H1 (cell line): ENCODE measurements around the gene CDYL2. TPM values are rescaled to one million over a fixed set of nuclear protein-coding genes. Genes with fewer than 3 reads are reported as not detected.

Experiments used
- CTCF ChIA-PET: fragments of 300-600 bp; sonication (Branson Sonifier 250); formaldehyde crosslinking; loops from one replicate; lab custom pipeline; 2021; ENCODE audit not compliant: partially characterized antibody; lab: Charles Lee
- POLR2A ChIA-PET: fragments of 300-600 bp; sonication (Branson Sonifier 250); formaldehyde crosslinking; loops from one replicate; lab custom pipeline; 2021; ENCODE audit warnings: inconsistent platforms; ENCODE audit not compliant: partially characterized antibody; lab: Charles Lee
- DNase-seq, 2 experiments: peaks; one replicate each; pipeline versions ENCODE4 v3.0.0 to v3.0.0-alpha.2; 2010 to 2022; ENCODE audit warnings: low spot score in 2 of 2, low read depth in 1 of 2, mixed read lengths in 1 of 2
- FAIRE-seq: peaks from 2 replicates; lab custom pipeline; 2011; peaks lifted over from hg19 to GRCh38; lab: Jason Lieb, UNC
- H2AFZ ChIP-seq: 2 replicates; pipeline ENCODE4 v1.8.1; 2012; ENCODE audit warnings: low read length, inconsistent platforms
- H2AK5ac ChIP-seq: 2 replicates; pipeline ENCODE4 v1.6.1; 2013; ENCODE audit warnings: low read depth, low read length
- H2BK120ac ChIP-seq: replicated peaks from 2 replicates; pipeline ENCODE3; 2013; ENCODE audit warnings: low read depth, low read length, inconsistent platforms
- H2BK12ac ChIP-seq: 2 replicates; pipeline ENCODE4 v1.6.1; 2013; ENCODE audit warnings: low read depth, low read length
- H2BK15ac ChIP-seq: 2 replicates; pipeline ENCODE4 v1.6.1; 2013; ENCODE audit warnings: low read length
- H2BK20ac ChIP-seq: 2 replicates; pipeline ENCODE4 v1.6.1; 2013; ENCODE audit warnings: low read length
- H2BK5ac ChIP-seq: 2 replicates; pipeline ENCODE4 v1.6.1; 2013; ENCODE audit warnings: low read depth, low read length
- H3K14ac ChIP-seq: 2 replicates; pipeline ENCODE4 v1.6.1; 2013; ENCODE audit warnings: inconsistent platforms; ENCODE audit not compliant: insufficient read length
- H3K18ac ChIP-seq: 2 replicates; pipeline ENCODE4 v1.6.1; 2013; ENCODE audit warnings: low read length; ENCODE audit errors: extremely low read depth
- H3K23ac ChIP-seq: 2 replicates; pipeline ENCODE4 v1.6.1; 2013; ENCODE audit warnings: inconsistent platforms; ENCODE audit not compliant: insufficient read length
- H3K23me2 ChIP-seq: 2 replicates; pipeline ENCODE4 v1.6.1; 2013; ENCODE audit warnings: low read depth, low read length
- H3K27ac ChIP-seq: 2 replicates; pipeline ENCODE4 v1.6.1; 2011; ENCODE audit warnings: low read depth, low read length, inconsistent platforms
- H3K27me3 ChIP-seq, 4 experiments: replicated peaks in 1 of 4; 1 replicate in 1 of 4; 2 replicates in 3 of 4; pipeline versions ENCODE4 v1.6.1 to v1.8.1; 2011 to 2013; ENCODE audit warnings: low read length in 3 of 4, mild to moderate bottlenecking in 3 of 4, inconsistent platforms in 2 of 4, mixed read lengths in 2 of 4, moderate library complexity in 1 of 4; ENCODE audit not compliant: control insufficient read depth in 3 of 4, insufficient read depth in 3 of 4; ENCODE audit errors: extremely low read depth in 1 of 4
- H3K36me3 ChIP-seq, 4 experiments: 2 replicates each; pipeline versions ENCODE4 v1.6.1 to v1.8.1; 2011 to 2013; ENCODE audit warnings: mild to moderate bottlenecking in 4 of 4, low read length in 3 of 4, moderate library complexity in 2 of 4, control low read depth in 1 of 4, inconsistent platforms in 1 of 4; ENCODE audit not compliant: insufficient read depth in 4 of 4, control insufficient read depth in 2 of 4
- H3K4ac ChIP-seq: replicated peaks from 2 replicates; pipeline ENCODE3; 2013; ENCODE audit warnings: low read length, low read depth, mixed read lengths, inconsistent platforms; ENCODE audit not compliant: insufficient read length
- H3K4me1 ChIP-seq, 4 experiments: replicated peaks in 1 of 4; 1 replicate in 1 of 4; 2 replicates in 3 of 4; pipeline versions ENCODE4 v1.6.1 to v1.8.1; 2011 to 2013; ENCODE audit warnings: low read length in 3 of 4, inconsistent platforms in 2 of 4, mixed read lengths in 1 of 4; ENCODE audit not compliant: insufficient read depth in 4 of 4, control insufficient read depth in 3 of 4
- H3K4me2 ChIP-seq, 2 experiments: 2 replicates each; pipeline versions ENCODE4 v1.6.1 to v1.8.1; 2011 to 2013; ENCODE audit warnings: low read depth in 2 of 2, low read length in 2 of 2, control low read depth in 1 of 2, inconsistent platforms in 1 of 2, mild to moderate bottlenecking in 1 of 2; ENCODE audit not compliant: insufficient read depth in 1 of 2
- H3K4me3 ChIP-seq, 4 experiments: fragments of 200-600, 300-600 bp in 1 of 4; sonication (generic), shearing (Covaris generic), sonication (Bioruptor Twin) in 1 of 4; 2 replicates each; pipeline versions ENCODE4 v1.5.1 to v1.8.1; 2011 to 2016; ENCODE audit warnings: low read length in 4 of 4, low read depth in 3 of 4, control low read depth in 2 of 4, inconsistent platforms in 2 of 4, mild to moderate bottlenecking in 2 of 4, mixed read lengths in 1 of 4, moderate library complexity in 1 of 4; ENCODE audit not compliant: insufficient read depth in 2 of 4; ENCODE audit errors: extremely low read depth in 1 of 4
- H3K56ac ChIP-seq: replicated peaks from 2 replicates; pipeline ENCODE3; 2013; ENCODE audit warnings: low read depth, mild to moderate bottlenecking, mixed read lengths, low read length, inconsistent platforms; ENCODE audit not compliant: insufficient read length
- H3K79me1 ChIP-seq: 2 replicates; pipeline ENCODE4 v1.6.1; 2013; ENCODE audit warnings: low read depth, low read length, control low read depth
- H3K79me2 ChIP-seq, 2 experiments: 2 replicates each; pipeline versions ENCODE4 v1.6.1 to v1.8.1; 2012 to 2013; ENCODE audit warnings: low read length in 2 of 2, mild to moderate bottlenecking in 2 of 2, inconsistent platforms in 1 of 2; ENCODE audit not compliant: insufficient read depth in 2 of 2, control insufficient read depth in 1 of 2
- H3K9ac ChIP-seq, 4 experiments: replicated peaks in 1 of 4; 1 replicate in 1 of 4; 2 replicates in 3 of 4; pipeline versions ENCODE4 v1.6.1 to v1.8.1; 2011 to 2013; ENCODE audit warnings: low read depth in 3 of 4, low read length in 3 of 4, control low read depth in 2 of 4, mild to moderate bottlenecking in 2 of 4, moderate library complexity in 2 of 4, inconsistent platforms in 1 of 4; ENCODE audit errors: extremely low read depth in 1 of 4
- H3K9me3 ChIP-seq, 2 experiments: 2 replicates each; pipeline versions ENCODE4 v1.6.1 to v1.8.1; 2012 to 2013; ENCODE audit warnings: mild to moderate bottlenecking in 2 of 2, moderate library complexity in 2 of 2, control low read depth in 1 of 2, inconsistent platforms in 1 of 2, low read depth in 1 of 2, low read length in 1 of 2, mixed read lengths in 1 of 2; ENCODE audit not compliant: insufficient read depth in 2 of 2
- H4K20me1 ChIP-seq, 2 experiments: replicated peaks in 1 of 2; 2 replicates each; pipeline versions ENCODE3 to v1.8.1; 2011 to 2013; ENCODE audit warnings: inconsistent platforms in 2 of 2, low read length in 2 of 2, mild to moderate bottlenecking in 1 of 2; ENCODE audit not compliant: insufficient read depth in 2 of 2, control insufficient read depth in 1 of 2
- H4K5ac ChIP-seq: 2 replicates; pipeline ENCODE4 v1.6.1; 2013; ENCODE audit warnings: low read length, low read depth, mixed read lengths, inconsistent platforms; ENCODE audit not compliant: insufficient read length
- H4K8ac ChIP-seq: 2 replicates; pipeline ENCODE4 v1.8.0; 2013; ENCODE audit warnings: mild to moderate bottlenecking, moderate library complexity, low read length, inconsistent platforms; ENCODE audit not compliant: insufficient read depth; ENCODE audit errors: extremely low read depth
- H4K91ac ChIP-seq: replicated peaks from 2 replicates; pipeline ENCODE3; 2013; ENCODE audit warnings: low read length, mixed read lengths, inconsistent platforms; ENCODE audit not compliant: insufficient read length
- BACH1 ChIP-seq: IDR thresholded peaks from 2 replicates; pipeline ENCODE4 v1.6.1; 2012; ENCODE audit warnings: low read length, improper control_type of control experiment
- CREB1 ChIP-seq: IDR thresholded peaks from 2 replicates; pipeline ENCODE4 v1.6.1; 2012; ENCODE audit warnings: inconsistent platforms
- HDAC6 ChIP-seq: IDR thresholded peaks from one replicate; pipeline ENCODE4 v1.7.1; 2012; ENCODE audit warnings: low read depth, mild to moderate bottlenecking, inconsistent platforms, low read length, moderate library complexity
- KDM4A ChIP-seq: IDR thresholded peaks from one replicate; pipeline ENCODE4 v1.7.1; 2012; ENCODE audit warnings: low read depth, mild to moderate bottlenecking, moderate library complexity, low read length, inconsistent platforms; ENCODE audit not compliant: severe bottlenecking
- POLR2A ChIP-seq, 2 experiments: IDR thresholded peaks; 1 replicate in 1 of 2; 2 replicates in 1 of 2; pipeline ENCODE4 v1.6.1; 2011; ENCODE audit warnings: low read depth in 2 of 2, low read length in 2 of 2, mild to moderate bottlenecking in 2 of 2; ENCODE audit errors: control extremely low read depth in 1 of 2
- POLR2AphosphoS5 ChIP-seq: IDR thresholded peaks from 2 replicates; pipeline ENCODE4 v1.6.1; 2011; ENCODE audit warnings: low read depth, low read length
- RBBP5 ChIP-seq: IDR thresholded peaks from 2 replicates; pipeline ENCODE4 v1.7.1; 2012; ENCODE audit warnings: low read depth, mild to moderate bottlenecking, inconsistent platforms, low read length, moderate library complexity, borderline replicate concordance
- TCF12 ChIP-seq: IDR thresholded peaks from 2 replicates; pipeline ENCODE4 v1.6.1; 2011; ENCODE audit warnings: low read depth, mild to moderate bottlenecking, low read length
- WGBS, 2 experiments: shearing (Covaris generic) in 1 of 2; methylation state at CpG; one replicate each; pipeline versions ENCODE4 v1.1.6 to v1.1.7; 2013 to 2015; ENCODE audit warnings: low lambda C conversion rate in 2 of 2, mixed read lengths in 2 of 2, inconsistent platforms in 1 of 2, low coverage in 1 of 2, missing lambda C conversion rate in 1 of 2; ENCODE audit not compliant: insufficient replicate concordance in 2 of 2, insufficient coverage in 1 of 2, insufficient read length in 1 of 2; ENCODE audit errors: extremely low coverage in 1 of 2, missing lambda C conversion rate in 1 of 2; 5-methylcytosine and 5-hydroxymethylcytosine counted together
- polyA plus RNA-seq, 7 experiments: library from polyadenylated mRNA; depleted of rRNA in 3 of 7; stranded (reverse) in 5 of 7; unstranded in 2 of 7; fragments of >200 nt in 5 of 7; fragments of 200-250 nt in 2 of 7; gene quantifications; 1 replicate in 5 of 7; 2 replicates in 1 of 7; 4 replicates in 1 of 7; pipeline versions ENCODE4 v1.2.1 to v1.2.3, GENCODE V29; 2011 to 2013; ENCODE audit warnings: missing spikeins in 2 of 7, mixed read lengths in 2 of 7
- total RNA-seq: library from RNA; stranded (reverse); fragmentation: NEBNext Ultra II Directional; extraction: Animal tissue kit (Norgen Biotek cat#: 25700); gene quantifications from 2 replicates; pipeline ENCODE4 v1.2.1, GENCODE V29; 2021

CDYL2 gene
- total and polyA plus RNA-seq, 2 of the 8 experiments (the other 6 are each of a cell fraction or from before 2014, with no cell fraction given), result 0.33 to 5.3 TPM

- H3K27ac ChIP-seq, result no peak overlapping the region
- WGBS, 2 experiments, result 40% methylated on average over 2 of the region's 2 CpGs; no CpG with 5 or more reads in 1 of the 2 experiments
- no peak overlapping the region for H4K91ac ChIP-seq
- H4K5ac ChIP-seq, result no peak overlapping the region
- no peak for TF ChIP-seq POLR2A (IDR thresholded peaks at IDR 0.05; ENCODE audit: control extremely low read depth in 1 of 2, low read depth in 2 of 2, low read length in 2 of 2)
- TF ChIP-seq BACH1, result no peak
- TF ChIP-seq TCF12, result no peak
- no peak for TF ChIP-seq HDAC6
- TF ChIP-seq POLR2AphosphoS5, result no peak
- TF ChIP-seq RBBP5, result no peak
- TF ChIP-seq KDM4A, result no peak
- no peak for TF ChIP-seq CREB1
- no peaks in the 10 kb centered on the region for H4K20me1 ChIP-seq
- no peak overlapping the region for H3K18ac ChIP-seq
- H3K14ac ChIP-seq, result no peak overlapping the region
- H3K36me3 ChIP-seq, result no peaks in the 10 kb centered on the region
- no peak for FAIRE-seq
- no peak overlapping the region for H3K4me3 ChIP-seq
- H3K23me2 ChIP-seq, result no peaks in the 10 kb centered on the region
- H3K9ac ChIP-seq, result no peak overlapping the region
- no peak overlapping the region for H2BK120ac ChIP-seq
- H2AFZ ChIP-seq, result no peak overlapping the region
- no peaks in the 10 kb centered on the region for H3K79me2 ChIP-seq
- no peaks in the 10 kb centered on the region for H3K79me1 ChIP-seq
- no peak overlapping the region for H3K4me2 ChIP-seq
- H2BK12ac ChIP-seq, result no peak overlapping the region
- no peak overlapping the region for H2BK20ac ChIP-seq
- H3K27me3 ChIP-seq, result no peaks in the 10 kb centered on the region
- no peak overlapping the region for H3K4ac ChIP-seq
- no peak overlapping the region for H4K8ac ChIP-seq
- H2AK5ac ChIP-seq, result no peak overlapping the region
- no peak for DNase-seq
- ChIA-PET CTCF (interaction anchor here (1.4 kb wide), 1 partner anchor 92 kb away, joined by 5 read pairs; no protein-coding TSS in a partner anchor), POLR2A (no interaction called here)
- no peak overlapping the region for H3K23ac ChIP-seq
- H3K56ac ChIP-seq, result no peak overlapping the region
- no peak overlapping the region for H2BK5ac ChIP-seq
- H3K9me3 ChIP-seq, result peaks cover 13 to 32% of the 10 kb centered on the region in 2 experiments; a peak in 2 of 4 replicates
- H2BK15ac ChIP-seq, result no peak overlapping the region
- H3K4me1 ChIP-seq, result no peaks in the 10 kb centered on the region
Observed at GRCh38 chr16:80733407-80733806, 71.0 kb downstream of the CDYL2 start.
